Type B pancreatic cell (in vitro differentiated cells): ENCODE results near the gene FGD3. TPM values are rescaled to one million over a fixed set of nuclear protein-coding genes. Genes with fewer than 3 reads are reported as not detected.
A peak's percentile ranks its signal among the peaks of the same experiment; 100 is the strongest.
"Not testable (repeated sequence)": the region's sequence is repeated elsewhere in the genome, so short reads cannot be mapped to it uniquely, and the experiment has no call there.

Source experiments
- DNase-seq: peaks from one replicate; pipeline ENCODE4 v3.0.0; 2021; ENCODE audit warnings: mixed read lengths; ENCODE audit not compliant: unreplicated experiment; ENCODE audit errors: extremely low spot score
- H3K27ac Mint-ChIP-seq: 2 replicates; pipeline ENCODE4 v1.8.0; 2021; ENCODE audit warnings: mild to moderate bottlenecking, mixed read lengths
- H3K27me3 Mint-ChIP-seq: 2 replicates; pipeline ENCODE4 v1.8.0; 2021; ENCODE audit warnings: mixed read lengths
- H3K36me3 Mint-ChIP-seq: 2 replicates; pipeline ENCODE4 v1.8.0; 2021; ENCODE audit warnings: mixed read lengths
- H3K4me1 Mint-ChIP-seq: one replicate; pipeline ENCODE4 v1.8.0; 2021; ENCODE audit warnings: mixed read lengths; ENCODE audit not compliant: unreplicated experiment
- H3K4me3 Mint-ChIP-seq: 2 replicates; pipeline ENCODE4 v1.8.0; 2021; ENCODE audit warnings: mild to moderate bottlenecking, mixed read lengths
- H3K9me3 Mint-ChIP-seq: 2 replicates; pipeline ENCODE4 v1.8.0; 2021; ENCODE audit warnings: mixed read lengths
- total RNA-seq: library from RNA; stranded (reverse); gene quantifications from 2 replicates; pipeline ENCODE4 v1.2.1, GENCODE V29; 2021; ENCODE audit warnings: low replicate concordance
- TF ChIP-seq, protein P1 (sequence below): fragments of 200-600 bp; sonication (generic); conservative IDR thresholded peaks from 2 replicates; pipeline ENCODE4 v1.5.0; 2021; ENCODE audit warnings: antibody characterized with exemption, mild to moderate bottlenecking

The FGD3 gene
- total RNA-seq, 1 donor from 2014 or later = 5.5 TPM

DNA sequence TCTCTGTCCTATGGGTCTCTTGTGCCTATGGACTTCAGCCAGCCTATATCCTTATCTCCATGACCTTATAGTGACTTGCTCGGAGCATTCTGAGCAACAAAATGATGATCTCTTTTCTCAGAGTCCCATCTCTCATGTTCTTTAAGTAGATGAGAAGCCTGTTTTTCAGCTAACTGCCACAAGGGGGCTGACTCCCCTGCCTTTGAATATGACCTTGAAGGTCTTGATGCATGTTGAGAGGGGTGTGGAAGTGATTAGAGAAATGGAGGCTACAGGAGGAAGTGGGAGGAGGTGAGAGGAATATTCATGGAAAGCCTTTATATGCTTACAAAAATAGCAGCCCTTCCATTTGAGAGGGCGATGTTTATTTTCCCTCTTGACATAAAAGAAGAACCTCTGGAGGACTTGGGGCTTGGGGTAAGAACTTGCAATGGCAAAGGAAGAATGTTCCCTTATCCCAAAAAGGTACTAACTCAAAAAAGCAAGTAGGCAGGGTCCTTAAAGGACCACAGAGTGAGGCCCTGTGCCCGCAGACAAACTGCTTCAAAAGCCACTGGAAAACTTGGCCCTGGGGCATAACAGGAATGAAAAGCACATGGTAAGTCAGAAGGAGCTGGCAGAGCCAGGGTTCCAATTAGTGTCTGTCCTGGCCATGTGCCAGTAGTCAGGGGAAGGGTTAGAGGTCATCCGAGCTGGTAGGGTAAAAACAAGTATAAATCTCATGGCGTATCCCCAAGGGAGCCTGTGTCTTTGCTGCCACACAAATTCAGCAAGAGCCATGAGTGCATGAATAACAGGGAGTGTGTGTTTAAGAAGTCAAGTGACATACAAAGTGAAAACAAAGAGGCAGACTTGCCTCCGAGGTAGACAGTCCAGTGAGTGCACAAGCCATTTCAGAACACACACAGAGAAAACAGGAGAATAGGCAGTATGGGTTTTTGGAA, 39.1 kb downstream of the FGD3 start:
- H3K36me3 Mint-ChIP-seq = peaks cover 10% of the 10 kb centered on the region
- DNase-seq = no peak
- H3K9me3 Mint-ChIP-seq = peaks cover 33% of the 10 kb centered on the region
- H3K4me1 Mint-ChIP-seq = peaks cover 22% of the 10 kb centered on the region
- no peaks in the 10 kb centered on the region for H3K27me3 Mint-ChIP-seq
- TF ChIP-seq, protein P1, sequence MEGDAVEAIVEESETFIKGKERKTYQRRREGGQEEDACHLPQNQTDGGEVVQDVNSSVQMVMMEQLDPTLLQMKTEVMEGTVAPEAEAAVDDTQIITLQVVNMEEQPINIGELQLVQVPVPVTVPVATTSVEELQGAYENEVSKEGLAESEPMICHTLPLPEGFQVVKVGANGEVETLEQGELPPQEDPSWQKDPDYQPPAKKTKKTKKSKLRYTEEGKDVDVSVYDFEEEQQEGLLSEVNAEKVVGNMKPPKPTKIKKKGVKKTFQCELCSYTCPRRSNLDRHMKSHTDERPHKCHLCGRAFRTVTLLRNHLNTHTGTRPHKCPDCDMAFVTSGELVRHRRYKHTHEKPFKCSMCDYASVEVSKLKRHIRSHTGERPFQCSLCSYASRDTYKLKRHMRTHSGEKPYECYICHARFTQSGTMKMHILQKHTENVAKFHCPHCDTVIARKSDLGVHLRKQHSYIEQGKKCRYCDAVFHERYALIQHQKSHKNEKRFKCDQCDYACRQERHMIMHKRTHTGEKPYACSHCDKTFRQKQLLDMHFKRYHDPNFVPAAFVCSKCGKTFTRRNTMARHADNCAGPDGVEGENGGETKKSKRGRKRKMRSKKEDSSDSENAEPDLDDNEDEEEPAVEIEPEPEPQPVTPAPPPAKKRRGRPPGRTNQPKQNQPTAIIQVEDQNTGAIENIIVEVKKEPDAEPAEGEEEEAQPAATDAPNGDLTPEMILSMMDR = peak; percentile 60
- H3K4me3 Mint-ChIP-seq = peak overlapping the region; percentile 23
- H3K27ac Mint-ChIP-seq = peak overlapping the region; percentile 87

DNA sequence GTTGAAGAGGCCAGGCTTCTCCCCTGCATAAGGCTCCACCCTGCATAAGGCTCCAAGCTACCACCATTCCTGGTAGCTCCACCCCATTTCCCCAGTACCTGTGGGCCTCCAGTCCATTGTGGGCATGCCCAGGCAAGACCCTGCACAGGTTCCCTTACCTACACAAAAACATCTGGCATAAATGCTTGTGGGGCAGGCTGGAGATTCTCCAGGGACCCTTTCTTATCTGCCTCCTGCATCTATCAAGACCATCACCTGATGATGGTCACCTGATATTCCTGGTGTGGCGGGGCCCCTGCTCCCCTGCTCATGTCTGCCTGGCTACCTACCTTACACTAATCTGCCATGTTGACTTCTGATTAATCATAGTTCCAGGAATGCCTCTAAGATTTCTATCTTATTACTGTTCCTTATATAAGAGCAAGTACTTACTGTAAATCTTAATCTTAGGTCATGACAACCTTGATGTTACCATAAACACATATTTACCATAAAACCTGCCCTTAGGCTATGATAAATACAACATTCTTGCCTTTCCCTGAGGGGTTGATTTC, 41.0 kb downstream of the FGD3 start:
- H3K4me3 Mint-ChIP-seq = peak overlapping the region; percentile 6
- TF ChIP-seq, protein P1 = no peak
- peaks cover 10% of the 10 kb centered on the region for H3K36me3 Mint-ChIP-seq
- DNase-seq = no peak
- peaks cover 33% of the 10 kb centered on the region for H3K9me3 Mint-ChIP-seq
- peak overlapping the region; percentile 94 for H3K27ac Mint-ChIP-seq
- H3K4me1 Mint-ChIP-seq = peaks cover 22% of the 10 kb centered on the region
- no peaks in the 10 kb centered on the region for H3K27me3 Mint-ChIP-seq

DNA sequence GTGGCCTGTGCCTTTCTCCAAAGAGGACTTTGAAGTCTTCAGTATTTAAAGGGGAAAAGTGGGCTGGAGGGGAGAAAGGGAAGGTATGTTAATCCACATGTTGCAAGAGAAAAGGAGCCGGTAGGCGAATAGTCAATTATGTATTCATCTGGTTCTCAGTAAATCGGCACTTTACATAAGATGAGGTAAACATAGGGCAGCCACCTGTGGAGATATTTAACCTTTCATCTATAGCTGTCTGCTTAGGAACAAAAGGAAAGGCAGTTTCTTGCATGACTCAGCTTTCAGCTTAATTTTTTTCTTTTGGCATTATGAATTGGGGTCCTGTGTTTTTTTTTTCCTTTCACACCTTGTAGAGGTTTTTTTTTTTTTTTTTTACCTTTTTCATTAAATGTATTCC, 42.2 kb downstream of the FGD3 start:
- Mint-ChIP-seq H3K36me3 (peaks cover 10% of the 10 kb centered on the region), H3K9me3 (peaks cover 24% of the 10 kb centered on the region), H3K4me1 (peaks cover 22% of the 10 kb centered on the region), H3K27ac (peak overlapping the region; percentile 46), H3K4me3 (no peak overlapping the region), H3K27me3 (no peaks in the 10 kb centered on the region)
- TF ChIP-seq, protein P1 = no peak
- DNase-seq = no peak

DNA sequence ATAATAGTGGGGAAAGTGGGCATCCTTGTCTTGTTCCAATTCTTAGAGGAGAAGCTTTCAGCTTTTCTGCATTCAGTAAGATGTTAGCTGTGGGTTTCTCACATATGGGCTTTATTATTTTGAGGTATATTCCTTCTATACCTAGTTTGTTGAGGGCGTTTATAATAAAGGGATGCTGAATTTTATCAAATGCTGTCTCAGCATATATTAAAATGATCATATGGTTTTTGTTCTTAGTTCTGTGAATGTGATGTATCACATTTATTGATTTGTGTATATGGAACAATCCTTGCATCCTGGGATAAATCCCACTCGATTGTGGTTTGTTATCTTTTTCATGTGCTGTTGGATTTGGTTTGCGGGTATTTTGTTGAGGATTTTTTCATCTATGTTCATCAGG, 43.1 kb downstream of the FGD3 start:
- Mint-ChIP-seq H3K27ac (peak overlapping the region; percentile 21), H3K27me3 (no peaks in the 10 kb centered on the region), H3K36me3 (peaks cover 10% of the 10 kb centered on the region), H3K4me3 (no peak overlapping the region), H3K4me1 (peaks cover 22% of the 10 kb centered on the region), H3K9me3 (peaks cover 23% of the 10 kb centered on the region)
- TF ChIP-seq, protein P1 = no peak
- DNase-seq = no peak

DNA sequence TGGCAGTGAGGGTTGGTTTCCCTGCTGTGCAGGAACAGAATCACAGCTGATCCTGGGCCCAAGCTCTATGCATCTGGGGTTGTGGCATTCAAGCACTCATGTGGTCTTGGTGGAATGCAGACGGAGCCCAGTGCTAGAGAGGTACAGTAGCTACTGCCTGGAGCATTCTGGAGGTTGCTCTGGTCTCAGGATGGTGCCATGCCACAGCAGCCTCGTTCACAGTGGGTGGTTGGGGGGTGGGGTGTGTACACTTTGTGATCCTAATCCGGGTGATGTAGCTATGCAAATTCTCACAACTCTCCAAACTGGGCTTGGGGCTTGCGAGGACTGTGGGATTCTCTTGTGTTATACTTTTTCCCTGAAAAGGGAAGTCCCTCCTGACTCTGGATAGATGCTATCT, 45.2 kb downstream of the FGD3 start:
- DNase-seq = no peak
- H3K4me1 Mint-ChIP-seq = peaks cover 11% of the 10 kb centered on the region
- H3K27ac Mint-ChIP-seq = no peak overlapping the region
- H3K4me3 Mint-ChIP-seq = no peak overlapping the region
- no peaks in the 10 kb centered on the region for H3K27me3 Mint-ChIP-seq
- peaks cover 4% of the 10 kb centered on the region for H3K36me3 Mint-ChIP-seq
- TF ChIP-seq, protein P1 = no peak
- H3K9me3 Mint-ChIP-seq = peaks cover 11% of the 10 kb centered on the region

DNA sequence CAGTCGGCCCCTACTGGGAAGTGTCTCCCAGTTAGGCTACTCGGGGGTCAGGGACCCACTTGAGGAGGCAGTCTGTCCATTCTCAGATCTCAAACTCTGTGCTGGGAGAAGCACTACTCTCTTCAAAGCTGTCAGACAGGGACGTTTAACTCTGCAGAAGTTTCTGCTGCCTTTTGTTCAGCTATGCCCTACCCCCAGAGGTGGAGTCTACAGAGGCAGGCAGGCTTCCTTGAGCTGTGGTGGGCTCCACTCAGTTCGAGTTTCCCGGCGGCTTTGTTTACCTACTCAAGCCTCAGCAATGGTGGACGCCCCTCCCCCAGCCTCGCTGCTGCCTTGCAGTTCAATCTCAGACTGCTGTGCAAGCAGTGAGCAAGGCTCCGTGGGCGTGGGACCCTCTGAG, 51.5 kb downstream of the FGD3 start:
- H3K27ac Mint-ChIP-seq, H3K4me1 Mint-ChIP-seq: not testable (repeated sequence)

More for the DNA sequence above, 51.5 kb downstream of the FGD3 start:
- DNase-seq, H3K9me3 Mint-ChIP-seq, H3K36me3 Mint-ChIP-seq, H3K4me3 Mint-ChIP-seq, H3K27me3 Mint-ChIP-seq: not testable (repeated sequence)
